ENCODE data around the gene TMEM9B.
A peak's percentile ranks its signal among the peaks of the same experiment; 100 is the strongest.
"Not testable (repeated sequence)": the region's sequence is repeated elsewhere in the genome, so short reads cannot be mapped to it uniquely, and the experiment has no call there.

The TMEM9B gene

GRCh38 chr11:8941341-8942103, 22.7 kb downstream of the TMEM9B start:
- in situ Hi-C loops (cut with MboI; ENCODE audit: low pct_unique_long_range_greater_than_20kb, low sequenced_read_pairs, unreplicated experiment) = no loop called here
- DNase-seq (ENCODE audit: low spot score) = no peak
- TF ChIP-seq CTCF (IDR thresholded peaks at IDR 0.05; ENCODE audit: extremely low read depth, insufficient read depth, missing control alignments) = no peak

GRCh38 chr11:8937659-8938058, 26.6 kb downstream of the TMEM9B start:
- in situ Hi-C loops (cut with MboI; ENCODE audit: low pct_unique_long_range_greater_than_20kb, low sequenced_read_pairs, unreplicated experiment) = no loop called here
- no peak for TF ChIP-seq CTCF (IDR thresholded peaks at IDR 0.05; ENCODE audit: extremely low read depth, insufficient read depth, missing control alignments)
- DNase-seq (ENCODE audit: low spot score) = no peak

- in situ Hi-C loops (cut with MboI; ENCODE audit: low pct_unique_long_range_greater_than_20kb, low sequenced_read_pairs, unreplicated experiment) = no loop called here
- no peak for TF ChIP-seq CTCF (IDR thresholded peaks at IDR 0.05; ENCODE audit: extremely low read depth, insufficient read depth, missing control alignments)
- peak; percentile 55 for DNase-seq (ENCODE audit: low spot score)
Observed at GRCh38 chr11:8937159-8937558, 27.1 kb downstream of the TMEM9B start.

GRCh38 chr11:8935789-8936188, 28.5 kb downstream of the TMEM9B start:
- not testable (repeated sequence) for DNase-seq (ENCODE audit: low spot score)

GRCh38 chr11:8934742-8935488, 29.3 kb downstream of the TMEM9B start:
- in situ Hi-C loops (cut with MboI; ENCODE audit: low pct_unique_long_range_greater_than_20kb, low sequenced_read_pairs, unreplicated experiment) = no loop called here
- TF ChIP-seq CTCF (IDR thresholded peaks at IDR 0.05; ENCODE audit: extremely low read depth, insufficient read depth, missing control alignments) = no peak
- no peak for DNase-seq (ENCODE audit: low spot score)

More at GRCh38 chr11:8935789-8936188, 28.5 kb downstream of the TMEM9B start:
- in situ Hi-C loops (cut with MboI; ENCODE audit: low pct_unique_long_range_greater_than_20kb, low sequenced_read_pairs, unreplicated experiment) = not testable (repeated sequence)

GRCh38 chr11:8933931-8934330, 30.3 kb downstream of the TMEM9B start:
- in situ Hi-C loops (cut with MboI; ENCODE audit: low pct_unique_long_range_greater_than_20kb, low sequenced_read_pairs, unreplicated experiment) = no loop called here
- DNase-seq (ENCODE audit: low spot score) = no peak
- TF ChIP-seq CTCF (IDR thresholded peaks at IDR 0.05; ENCODE audit: extremely low read depth, insufficient read depth, missing control alignments) = no peak

- in situ Hi-C loops (cut with MboI; ENCODE audit: low pct_unique_long_range_greater_than_20kb, low sequenced_read_pairs, unreplicated experiment) = no loop called here
Observed at GRCh38 chr11:8932564-8933180, 31.6 kb downstream of the TMEM9B start, which contains the start of gene C11orf16. Gene C11orf16, minus strand, starts transcription at chr11:8932947. Its CDS starts 639 bp downstream, at chr11:8932308.

More at GRCh38 chr11:8932564-8933180, 31.6 kb downstream of the TMEM9B start, which contains the start of gene C11orf16:
- TF ChIP-seq CTCF (IDR thresholded peaks at IDR 0.05; ENCODE audit: extremely low read depth, insufficient read depth, missing control alignments) = no peak
- DNase-seq (ENCODE audit: low spot score) = no peak

All from GM13977 (cell line).